Measurements from ENCODE around the gene CERS6.

Gene CERS6

GRCh38 chr2:168465594-168465993 is 9.5 kb downstream of the CERS6 start:
- Histone ChIP-seq H3K4me3 (ENCODE audit: low read depth in 1 of 5, low read length in 5 of 5) (no peak overlapping the region), H3K9ac (ENCODE audit: low read length in 5 of 5) (no peak overlapping the region), H3K4me1 (ENCODE audit: control insufficient read depth in 5 of 5, insufficient read depth in 5 of 5, low read length in 5 of 5) (peaks cover 0 to 46% (median 26%) of the 10 kb centered on the region in 5 donors), H3K27ac (ENCODE audit: low read depth, low read length) (no peak overlapping the region), H3K27me3 (ENCODE audit: control insufficient read depth in 5 of 5, insufficient read depth in 4 of 5, low read length in 5 of 5) (no peaks in the 10 kb centered on the region), H3K9me3 (ENCODE audit: control insufficient read depth in 5 of 5, low read length in 5 of 5) (no peaks in the 10 kb centered on the region), H3K36me3 (ENCODE audit: control insufficient read depth in 5 of 5, insufficient read depth in 5 of 5, low read length in 5 of 5) (no peaks in the 10 kb centered on the region)

- Histone ChIP-seq H3K4me3 (ENCODE audit: low read depth in 1 of 5, low read length in 5 of 5) (peak overlapping the region in 2 of 5 donors; percentile 15 to 25), H3K9me3 (ENCODE audit: control insufficient read depth in 5 of 5, low read length in 5 of 5) (no peaks in the 10 kb centered on the region), H3K9ac (ENCODE audit: low read length in 5 of 5) (peak overlapping the region in 1 of 5 donors; percentile 13), H3K4me1 (ENCODE audit: control insufficient read depth in 5 of 5, insufficient read depth in 5 of 5, low read length in 5 of 5) (peaks cover 0 to 39% (median 19%) of the 10 kb centered on the region in 5 donors), H3K36me3 (ENCODE audit: control insufficient read depth in 5 of 5, insufficient read depth in 5 of 5, low read length in 5 of 5) (no peaks in the 10 kb centered on the region), H3K27me3 (ENCODE audit: control insufficient read depth in 5 of 5, insufficient read depth in 4 of 5, low read length in 5 of 5) (no peaks in the 10 kb centered on the region), H3K27ac (ENCODE audit: low read depth, low read length) (no peak overlapping the region)
These were observed 10.2 kb downstream of the CERS6 start for GRCh38 chr2:168466190-168466737.

- Histone ChIP-seq H3K36me3 (ENCODE audit: control insufficient read depth in 5 of 5, insufficient read depth in 5 of 5, low read length in 5 of 5) (no peaks in the 10 kb centered on the region), H3K4me1 (ENCODE audit: control insufficient read depth in 5 of 5, insufficient read depth in 5 of 5, low read length in 5 of 5) (peaks cover 0 to 32% (median 17%) of the 10 kb centered on the region in 5 donors), H3K27me3 (ENCODE audit: control insufficient read depth in 5 of 5, insufficient read depth in 4 of 5, low read length in 5 of 5) (no peaks in the 10 kb centered on the region), H3K27ac (ENCODE audit: low read depth, low read length) (peak overlapping the region; percentile 12), H3K9me3 (ENCODE audit: control insufficient read depth in 5 of 5, low read length in 5 of 5) (no peaks in the 10 kb centered on the region), H3K4me3 (ENCODE audit: low read depth in 1 of 5, low read length in 5 of 5) (peak overlapping the region in 2 of 5 donors; percentile 15 to 25), H3K9ac (ENCODE audit: low read length in 5 of 5) (peak overlapping the region in 1 of 5 donors; percentile 28)
These were observed 10.9 kb downstream of the CERS6 start for GRCh38 chr2:168466834-168467565.

GRCh38 chr2:168467729-168468128 is 11.7 kb downstream of the CERS6 start:
- H3K4me3 ChIP-seq (ENCODE audit: low read depth in 1 of 5, low read length in 5 of 5), result no peak overlapping the region
- no peaks in the 10 kb centered on the region for H3K27me3 ChIP-seq (ENCODE audit: control insufficient read depth in 5 of 5, insufficient read depth in 4 of 5, low read length in 5 of 5)
- H3K9me3 ChIP-seq (ENCODE audit: control insufficient read depth in 5 of 5, low read length in 5 of 5), result no peaks in the 10 kb centered on the region
- H3K27ac ChIP-seq (ENCODE audit: low read depth, low read length), result no peak overlapping the region
- no peak overlapping the region for H3K9ac ChIP-seq (ENCODE audit: low read length in 5 of 5)
- H3K36me3 ChIP-seq (ENCODE audit: control insufficient read depth in 5 of 5, insufficient read depth in 5 of 5, low read length in 5 of 5), result peaks cover 0 to 4% (median 0%) of the 10 kb centered on the region in 5 donors
- peaks cover 0 to 30% (median 17%) of the 10 kb centered on the region in 5 donors for H3K4me1 ChIP-seq (ENCODE audit: control insufficient read depth in 5 of 5, insufficient read depth in 5 of 5, low read length in 5 of 5)

GRCh38 chr2:168468354-168468753 is 12.3 kb downstream of the CERS6 start:
- peaks cover 0 to 4% (median 0%) of the 10 kb centered on the region in 5 donors for H3K36me3 ChIP-seq (ENCODE audit: control insufficient read depth in 5 of 5, insufficient read depth in 5 of 5, low read length in 5 of 5)
- no peak overlapping the region for H3K9ac ChIP-seq (ENCODE audit: low read length in 5 of 5)
- H3K9me3 ChIP-seq (ENCODE audit: control insufficient read depth in 5 of 5, low read length in 5 of 5), result no peaks in the 10 kb centered on the region
- H3K4me1 ChIP-seq (ENCODE audit: control insufficient read depth in 5 of 5, insufficient read depth in 5 of 5, low read length in 5 of 5), result peaks cover 0 to 30% (median 17%) of the 10 kb centered on the region in 5 donors
- no peaks in the 10 kb centered on the region for H3K27me3 ChIP-seq (ENCODE audit: control insufficient read depth in 5 of 5, insufficient read depth in 4 of 5, low read length in 5 of 5)
- no peak overlapping the region for H3K27ac ChIP-seq (ENCODE audit: low read depth, low read length)
- H3K4me3 ChIP-seq (ENCODE audit: low read depth in 1 of 5, low read length in 5 of 5), result no peak overlapping the region

- Histone ChIP-seq H3K36me3 (ENCODE audit: control insufficient read depth in 5 of 5, insufficient read depth in 5 of 5, low read length in 5 of 5) (peaks cover 0 to 4% (median 0%) of the 10 kb centered on the region in 5 donors), H3K4me1 (ENCODE audit: control insufficient read depth in 5 of 5, insufficient read depth in 5 of 5, low read length in 5 of 5) (peaks cover 0 to 30% (median 17%) of the 10 kb centered on the region in 5 donors)
These were observed 13.4 kb downstream of the CERS6 start for GRCh38 chr2:168469281-168469988.

GRCh38 chr2:168470320-168471162 is 14.5 kb downstream of the CERS6 start:
- peaks cover 0 to 4% (median 0%) of the 10 kb centered on the region in 5 donors for H3K36me3 ChIP-seq (ENCODE audit: control insufficient read depth in 5 of 5, insufficient read depth in 5 of 5, low read length in 5 of 5)
- no peak overlapping the region for H3K9ac ChIP-seq (ENCODE audit: low read length in 5 of 5)
- no peak overlapping the region for H3K27ac ChIP-seq (ENCODE audit: low read depth, low read length)
- peaks cover 0 to 33% (median 17%) of the 10 kb centered on the region in 5 donors for H3K4me1 ChIP-seq (ENCODE audit: control insufficient read depth in 5 of 5, insufficient read depth in 5 of 5, low read length in 5 of 5)
- H3K9me3 ChIP-seq (ENCODE audit: control insufficient read depth in 5 of 5, low read length in 5 of 5), result no peaks in the 10 kb centered on the region
- no peaks in the 10 kb centered on the region for H3K27me3 ChIP-seq (ENCODE audit: control insufficient read depth in 5 of 5, insufficient read depth in 4 of 5, low read length in 5 of 5)
- H3K4me3 ChIP-seq (ENCODE audit: low read depth in 1 of 5, low read length in 5 of 5), result no peak overlapping the region

More at GRCh38 chr2:168469281-168469988, 13.4 kb downstream of the CERS6 start:
- Histone ChIP-seq H3K27me3 (ENCODE audit: control insufficient read depth in 5 of 5, insufficient read depth in 4 of 5, low read length in 5 of 5) (no peaks in the 10 kb centered on the region), H3K4me3 (ENCODE audit: low read depth in 1 of 5, low read length in 5 of 5) (no peak overlapping the region), H3K27ac (ENCODE audit: low read depth, low read length) (no peak overlapping the region), H3K9ac (ENCODE audit: low read length in 5 of 5) (no peak overlapping the region), H3K9me3 (ENCODE audit: control insufficient read depth in 5 of 5, low read length in 5 of 5) (no peaks in the 10 kb centered on the region)

- Histone ChIP-seq H3K9me3 (ENCODE audit: control insufficient read depth in 5 of 5, low read length in 5 of 5) (no peaks in the 10 kb centered on the region), H3K36me3 (ENCODE audit: control insufficient read depth in 5 of 5, insufficient read depth in 5 of 5, low read length in 5 of 5) (peaks cover 0 to 4% (median 0%) of the 10 kb centered on the region in 5 donors), H3K4me3 (ENCODE audit: low read depth in 1 of 5, low read length in 5 of 5) (no peak overlapping the region), H3K4me1 (ENCODE audit: control insufficient read depth in 5 of 5, insufficient read depth in 5 of 5, low read length in 5 of 5) (peaks cover 0 to 32% (median 15%) of the 10 kb centered on the region in 5 donors), H3K27me3 (ENCODE audit: control insufficient read depth in 5 of 5, insufficient read depth in 4 of 5, low read length in 5 of 5) (no peaks in the 10 kb centered on the region), H3K27ac (ENCODE audit: low read depth, low read length) (no peak overlapping the region), H3K9ac (ENCODE audit: low read length in 5 of 5) (no peak overlapping the region)
These were observed 15.0 kb downstream of the CERS6 start for GRCh38 chr2:168471163-168471475.

GRCh38 chr2:168475636-168476035 is 19.6 kb downstream of the CERS6 start:
- peak overlapping the region in 1 of 5 donors; percentile 4 for H3K4me3 ChIP-seq (ENCODE audit: low read depth in 1 of 5, low read length in 5 of 5)
- no peak overlapping the region for H3K27ac ChIP-seq (ENCODE audit: low read depth, low read length)
- H3K36me3 ChIP-seq (ENCODE audit: control insufficient read depth in 5 of 5, insufficient read depth in 5 of 5, low read length in 5 of 5), result peaks cover 0 to 4% (median 0%) of the 10 kb centered on the region in 5 donors
- no peaks in the 10 kb centered on the region for H3K9me3 ChIP-seq (ENCODE audit: control insufficient read depth in 5 of 5, low read length in 5 of 5)
- no peaks in the 10 kb centered on the region for H3K27me3 ChIP-seq (ENCODE audit: control insufficient read depth in 5 of 5, insufficient read depth in 4 of 5, low read length in 5 of 5)
- peaks cover 0 to 11% (median 3%) of the 10 kb centered on the region in 5 donors for H3K4me1 ChIP-seq (ENCODE audit: control insufficient read depth in 5 of 5, insufficient read depth in 5 of 5, low read length in 5 of 5)
- H3K9ac ChIP-seq (ENCODE audit: low read length in 5 of 5), result no peak overlapping the region
